HL-60/S4 treated with retinoic acid at 250 ng/mL for 4 days and 3 days (cell line): ENCODE measurements around the gene CLN5.
"Not testable (repeated sequence)": the region's sequence is repeated elsewhere in the genome, so short reads cannot be mapped to it uniquely, and the experiment has no call there.

ENCODE experiments used
- in situ Hi-C: fragments of 300-500 bp; cut with MboI; formaldehyde crosslinking; loops from 2 replicates; pipeline ENCODE4 v1.7.0; 2022; ENCODE audit warnings: low sequenced_read_pairs

The CLN5 gene

GRCh38 chr13:76975863-76976262 is 16.0 kb upstream of the CLN5 start:
- in situ Hi-C loops, result no loop called here

GRCh38 chr13:76976490-76976889 is 15.4 kb upstream of the CLN5 start:
- in situ Hi-C loops, result no loop called here

- in situ Hi-C loops, result no loop called here
Measured at GRCh38 chr13:76976929-76977328, 15.0 kb upstream of the CLN5 start.

- in situ Hi-C loops, result no loop called here
Measured at GRCh38 chr13:76980075-76980718, 11.7 kb upstream of the CLN5 start.

- in situ Hi-C loops, result no loop called here
Measured at GRCh38 chr13:76982061-76982460, 9.8 kb upstream of the CLN5 start.

GRCh38 chr13:76983676-76984075 is 8.2 kb upstream of the CLN5 start:
- in situ Hi-C loops, result no loop called here

DNA sequence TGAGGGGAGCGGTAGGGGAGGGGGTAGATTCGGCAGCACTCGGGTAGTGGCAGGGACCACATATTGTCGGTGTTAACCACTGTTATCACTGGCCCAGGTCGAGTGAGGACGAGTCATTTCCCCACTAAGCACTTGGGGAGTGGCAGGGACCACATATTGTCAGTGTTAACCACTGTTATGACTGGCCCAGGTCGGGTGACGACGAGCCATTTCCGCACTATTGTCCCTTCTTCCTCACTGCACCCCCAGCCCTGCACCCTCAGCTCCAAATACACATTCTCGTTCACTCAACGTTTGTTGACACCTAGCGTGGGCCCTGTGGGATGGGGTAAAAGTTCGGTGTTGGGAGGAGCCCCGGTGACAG is 467 bp upstream of the CLN5 start:
- in situ Hi-C loops, result no loop called here

DNA sequence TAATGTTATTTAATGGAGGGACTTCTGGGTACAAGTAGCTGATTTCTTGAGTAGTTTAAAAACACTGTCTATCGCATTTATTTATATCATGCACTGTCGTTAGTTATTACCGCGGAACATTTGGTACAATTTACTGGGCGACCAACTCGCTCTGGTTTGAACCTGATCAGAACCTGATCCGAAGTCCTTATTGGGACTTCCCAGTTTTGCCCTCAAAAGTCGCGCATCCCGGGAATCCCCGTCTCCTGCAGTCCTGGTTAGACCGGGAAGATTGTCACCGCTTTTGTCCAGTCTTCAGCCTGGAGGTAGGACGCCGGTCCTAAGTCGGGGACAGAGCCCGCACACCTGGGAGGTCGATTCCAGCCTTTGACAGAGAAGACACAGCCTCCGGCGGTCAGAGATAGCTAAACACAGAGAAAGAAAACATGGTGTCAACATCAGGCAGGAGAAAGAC is 694 bp downstream of the CLN5 start:
- in situ Hi-C loops, result no loop called here

GRCh38 chr13:76993021-76993420 is 1.1 kb downstream of the CLN5 start:
- in situ Hi-C loops, result no loop called here

- in situ Hi-C loops, result no loop called here
Measured at GRCh38 chr13:76993473-76993872, 1.6 kb downstream of the CLN5 start.

- in situ Hi-C loops, result no loop called here
Measured at GRCh38 chr13:76994281-76994680, 2.4 kb downstream of the CLN5 start.

DNA sequence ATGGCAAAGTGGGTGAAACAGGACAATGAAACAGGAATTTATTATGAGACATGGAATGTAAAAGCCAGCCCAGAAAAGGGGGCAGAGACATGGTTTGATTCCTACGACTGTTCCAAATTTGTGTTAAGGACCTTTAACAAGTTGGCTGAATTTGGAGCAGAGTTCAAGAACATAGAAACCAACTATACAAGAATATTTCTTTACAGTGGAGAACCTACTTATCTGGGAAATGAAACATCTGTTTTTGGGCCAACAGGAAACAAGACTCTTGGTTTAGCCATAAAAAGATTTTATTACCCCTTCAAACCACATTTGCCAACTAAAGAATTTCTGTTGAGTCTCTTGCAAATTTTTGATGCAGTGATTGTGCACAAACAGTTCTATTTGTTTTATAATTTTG is 8.6 kb downstream of the CLN5 start:
- in situ Hi-C loops, result no loop called here

- in situ Hi-C loops, result no loop called here
Measured at GRCh38 chr13:77001540-77001939, 9.7 kb downstream of the CLN5 start.

DNA sequence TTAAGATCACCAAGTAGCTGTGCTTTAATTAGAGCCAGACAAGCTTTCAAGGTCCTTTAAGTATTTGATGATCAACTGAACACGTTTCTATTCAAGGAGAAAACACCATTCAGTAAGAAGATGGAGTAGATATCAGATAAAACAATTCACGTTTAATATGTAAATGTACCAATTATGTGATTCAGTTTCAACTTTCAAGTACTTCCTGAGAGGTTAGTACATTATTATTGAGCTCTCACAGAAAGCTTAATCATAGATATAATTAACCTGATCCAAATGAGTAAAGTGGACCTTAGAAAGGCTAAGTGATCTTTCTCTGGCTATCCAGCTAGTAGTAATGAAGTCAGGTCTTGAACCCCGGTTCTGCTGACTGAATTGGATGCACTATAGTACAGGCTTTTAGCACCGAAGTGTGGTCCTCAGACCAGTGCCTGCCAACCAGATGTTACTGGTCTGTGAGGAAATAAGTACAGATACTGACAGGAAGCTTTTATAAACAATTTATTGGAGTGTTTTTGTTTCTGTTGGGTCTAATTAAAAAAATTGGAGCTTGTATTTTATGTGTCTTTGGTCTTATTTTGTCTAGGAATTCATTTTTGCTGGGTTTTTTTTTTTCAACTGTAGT is 10.2 kb downstream of the CLN5 start:
- in situ Hi-C loops, result no loop called here

- in situ Hi-C loops, result no loop called here
Measured at GRCh38 chr13:77002590-77003190, 10.8 kb downstream of the CLN5 start.

DNA sequence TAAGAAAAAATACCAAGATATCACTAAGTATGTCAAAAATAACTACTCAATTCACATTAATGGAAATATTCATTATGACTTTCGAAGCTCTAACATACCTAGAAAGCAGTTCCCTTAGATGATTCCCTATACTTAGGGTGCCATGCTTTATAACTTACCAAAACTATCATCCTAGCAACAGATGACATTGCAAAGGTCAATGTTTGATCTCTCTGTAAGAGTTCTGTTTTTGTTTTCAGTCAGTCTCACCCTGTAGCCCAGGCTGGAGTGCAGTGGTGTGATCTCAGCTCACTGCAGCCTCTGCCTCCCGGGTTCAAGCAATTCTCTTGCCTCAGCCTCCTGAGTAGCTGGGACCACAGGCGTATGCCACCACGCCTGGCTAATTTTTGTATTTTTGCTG is 16.5 kb downstream of the CLN5 start:
- in situ Hi-C loops, result not testable (repeated sequence)

GRCh38 chr13:77009011-77009410 is 17.1 kb downstream of the CLN5 start:
- in situ Hi-C loops, result no loop called here

- in situ Hi-C loops, result not testable (repeated sequence)
Measured at GRCh38 chr13:77009719-77010118, 17.8 kb downstream of the CLN5 start.

- in situ Hi-C loops, result no loop called here
Measured at GRCh38 chr13:77013853-77014542, 22.1 kb downstream of the CLN5 start.

DNA sequence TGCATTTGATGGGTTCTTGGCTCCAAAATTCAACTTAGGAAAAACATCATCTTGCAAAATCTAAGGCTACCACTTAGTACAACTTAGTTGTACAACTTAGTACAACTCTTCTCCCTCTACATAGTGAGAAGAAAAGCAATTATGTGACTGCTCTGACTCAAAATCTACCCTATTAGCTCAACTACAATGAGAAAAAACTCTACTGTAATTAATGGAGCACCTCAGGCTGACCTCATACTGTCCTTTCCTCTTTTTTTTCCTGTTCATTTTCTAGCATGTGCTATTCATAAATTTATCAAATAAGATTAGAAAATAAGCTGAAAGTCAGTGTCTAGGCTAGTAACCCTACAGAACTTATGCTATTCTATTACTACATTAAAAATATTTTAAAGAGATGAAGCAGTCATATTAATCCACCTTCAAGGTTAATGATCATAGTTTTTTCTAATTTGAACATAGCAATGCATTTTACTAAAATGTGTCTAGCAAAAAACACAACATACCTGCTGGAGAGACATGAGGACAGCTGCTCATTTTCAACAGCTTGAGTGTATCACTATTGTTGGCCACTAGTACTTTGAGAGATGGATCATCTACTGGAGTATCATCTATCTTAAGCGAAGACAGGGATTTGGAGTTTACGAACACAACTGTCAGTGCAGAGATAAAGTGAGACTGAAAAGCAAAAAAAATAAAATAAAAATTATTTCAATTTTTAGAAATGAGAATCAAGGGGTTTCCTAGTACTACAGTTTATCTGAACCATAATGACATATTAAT is 23.2 kb downstream of the CLN5 start:
- in situ Hi-C loops, result no loop called here

DNA sequence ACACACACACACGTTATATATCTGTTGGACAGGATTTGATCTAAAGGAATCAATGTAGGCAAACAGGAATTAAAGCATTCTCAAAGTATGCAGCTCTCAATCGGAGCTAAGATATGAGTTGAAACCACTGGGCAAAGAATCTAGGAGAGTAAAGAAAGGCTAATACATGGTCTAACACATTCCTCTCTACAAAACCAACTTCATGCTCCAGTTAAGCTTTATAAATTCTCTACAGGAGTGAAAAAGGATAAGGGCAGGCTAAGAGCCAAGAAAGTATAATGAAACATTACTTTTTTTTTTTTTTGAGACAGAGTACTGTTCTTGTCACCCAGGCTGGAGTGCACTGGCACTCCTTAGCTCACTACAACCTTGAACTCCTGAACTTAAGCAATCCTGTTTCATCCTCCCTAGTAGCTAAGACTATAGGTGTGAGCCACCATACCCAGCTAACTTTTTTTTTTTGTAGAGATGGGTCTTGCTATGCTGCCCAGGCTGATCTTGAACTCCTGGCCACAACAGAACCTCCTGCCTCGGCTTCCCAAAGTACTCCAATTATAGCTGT is 24.5 kb downstream of the CLN5 start:
- in situ Hi-C loops, result no loop called here
